Erythroblast (primary cell): ENCODE data around the gene CSNK1D.

Source experiments
- GATA1 ChIP-seq: IDR thresholded peaks from 2 replicates; pipeline ENCODE4 v1.6.1; 2011; ENCODE audit warnings: low read depth, mild to moderate bottlenecking, control low read depth, low read length, moderate library complexity
- POLR2A ChIP-seq: IDR thresholded peaks from 2 replicates; pipeline ENCODE4 v1.6.1; 2011; ENCODE audit warnings: mild to moderate bottlenecking, low read length

GRCh38 chr17:82292251-82293154 lies 19.0 kb upstream of the CSNK1D start:
- TF ChIP-seq POLR2A (peak; percentile 99), GATA1 (no peak)
